SU-DHL-6 (cell line): ENCODE results near the gene MARK3.
A peak's percentile ranks its signal among the peaks of the same experiment; 100 is the strongest.
"Not testable (repeated sequence)": the region's sequence is repeated elsewhere in the genome, so short reads cannot be mapped to it uniquely, and the experiment has no call there.

Experiments used
- H2AFZ ChIP-seq: fragments of 200-600 bp; sonication (generic); 2 replicates; pipeline ENCODE4 v1.6.1; 2014; ENCODE audit warnings: low read depth, mild to moderate bottlenecking, moderate library complexity, mixed read lengths, antibody characterized with exemption, low read length; ENCODE audit not compliant: severe bottlenecking
- H3F3A ChIP-seq: fragments of 200-600 bp; shearing (Covaris generic); 2 replicates; pipeline ENCODE4 v1.6.0; 2016; ENCODE audit warnings: antibody characterized with exemption, mild to moderate bottlenecking; ENCODE audit not compliant: insufficient read depth
- H3K27ac ChIP-seq: fragments of 200-600 bp; sonication (generic); 2 replicates; pipeline ENCODE4 v1.5.1; 2016; ENCODE audit warnings: low read depth, mild to moderate bottlenecking, low read length, moderate library complexity, mixed read lengths
- H3K27me3 ChIP-seq: fragments of 200-600 bp; sonication (generic), shearing (Covaris generic); 2 replicates; pipeline ENCODE4 v1.6.0; 2014; ENCODE audit warnings: mild to moderate bottlenecking, low read length
- H3K36me3 ChIP-seq: fragments of 200-600 bp; sonication (generic); 2 replicates; pipeline ENCODE4 v1.6.1; 2014; ENCODE audit warnings: mild to moderate bottlenecking, low read length, mixed read lengths
- H3K4me2 ChIP-seq: fragments of 300-600, 200-600 bp; shearing (Covaris generic), sonication (generic); 2 replicates; pipeline ENCODE4 v1.6.0; 2014; ENCODE audit warnings: low read length, low read depth, mild to moderate bottlenecking; ENCODE audit not compliant: poor library complexity, severe bottlenecking
- H3K4me3 ChIP-seq: fragments of 200-600 bp; sonication (generic); 2 replicates; pipeline ENCODE4 v1.5.1; 2014; ENCODE audit warnings: antibody characterized with exemption, low read length, mild to moderate bottlenecking, mixed read lengths; ENCODE audit not compliant: insufficient read depth, poor library complexity, severe bottlenecking
- H3K79me2 ChIP-seq: fragments of 200-600 bp; sonication (generic); 2 replicates; pipeline ENCODE4 v1.6.1; 2014; ENCODE audit warnings: mild to moderate bottlenecking, low read length, moderate library complexity; ENCODE audit not compliant: insufficient read depth
- H3K9ac ChIP-seq: fragments of 200-600 bp; sonication (generic); 2 replicates; pipeline ENCODE4 v1.7.0; 2014; ENCODE audit warnings: mild to moderate bottlenecking, low read length
- H3K9me2 ChIP-seq: fragments of 200-600 bp; sonication (generic); replicated peaks from 2 replicates; pipeline ENCODE4 v1.6.1; 2014; ENCODE audit warnings: low read length; ENCODE audit not compliant: insufficient read depth
- H3K9me3 ChIP-seq: fragments of 200-600 bp; sonication (generic); 2 replicates; pipeline ENCODE4 v1.6.1; 2014; ENCODE audit warnings: low read length, mixed read lengths; ENCODE audit not compliant: insufficient read depth
- H4K20me1 ChIP-seq: fragments of 200-600 bp; sonication (generic); 2 replicates; pipeline ENCODE4 v1.6.1; 2014; ENCODE audit warnings: low read depth, mild to moderate bottlenecking, antibody characterized with exemption, low read length, moderate library complexity, mixed read lengths
- CTCF ChIP-seq: fragments of 200-600 bp; sonication (generic); IDR thresholded peaks from one replicate; pipeline ENCODE4 v1.5.1; 2017; ENCODE audit warnings: antibody characterized with exemption, mild to moderate bottlenecking, low read length, moderate library complexity; ENCODE audit not compliant: insufficient read depth, poor library complexity, severe bottlenecking
- EZH2phosphoT487 ChIP-seq: fragments of 200-600 bp; sonication (generic), shearing (Covaris generic); conservative IDR thresholded peaks from 2 replicates; pipeline ENCODE4 v1.6.1; 2018; ENCODE audit warnings: mild to moderate bottlenecking, antibody characterized with exemption, low read length, moderate library complexity, mixed read lengths

Gene MARK3

GRCh38 chr14:103353362-103353761 lies 31.9 kb upstream of the MARK3 start:
- H3K9me2 ChIP-seq, result no peaks in the 10 kb centered on the region
- H4K20me1 ChIP-seq, result no peaks in the 10 kb centered on the region
- H3K79me2 ChIP-seq, result no peaks in the 10 kb centered on the region
- H3K36me3 ChIP-seq, result no peaks in the 10 kb centered on the region
- no peaks in the 10 kb centered on the region for H3K27me3 ChIP-seq
- TF ChIP-seq EZH2phosphoT487, result no peak
- TF ChIP-seq CTCF, result no peak
- H3K27ac ChIP-seq, result no peak overlapping the region
- no peak overlapping the region for H3K4me3 ChIP-seq
- H3K9ac ChIP-seq, result no peak overlapping the region
- no peak overlapping the region for H3K4me2 ChIP-seq
- no peak overlapping the region for H2AFZ ChIP-seq
- no peaks in the 10 kb centered on the region for H3K9me3 ChIP-seq
- no peaks in the 10 kb centered on the region for H3F3A ChIP-seq

- no peaks in the 10 kb centered on the region for H3F3A ChIP-seq
- no peaks in the 10 kb centered on the region for H3K9me3 ChIP-seq
- H3K36me3 ChIP-seq, result no peaks in the 10 kb centered on the region
- H3K27ac ChIP-seq, result no peak overlapping the region
- no peaks in the 10 kb centered on the region for H3K9me2 ChIP-seq
- H2AFZ ChIP-seq, result no peak overlapping the region
- no peak overlapping the region for H3K4me3 ChIP-seq
- no peak overlapping the region for H3K4me2 ChIP-seq
- TF ChIP-seq EZH2phosphoT487, result no peak
- TF ChIP-seq CTCF, result no peak
- no peaks in the 10 kb centered on the region for H4K20me1 ChIP-seq
- no peaks in the 10 kb centered on the region for H3K79me2 ChIP-seq
- H3K9ac ChIP-seq, result no peak overlapping the region
- H3K27me3 ChIP-seq, result no peaks in the 10 kb centered on the region
Observed at GRCh38 chr14:103354141-103354540, 31.1 kb upstream of the MARK3 start.

DNA sequence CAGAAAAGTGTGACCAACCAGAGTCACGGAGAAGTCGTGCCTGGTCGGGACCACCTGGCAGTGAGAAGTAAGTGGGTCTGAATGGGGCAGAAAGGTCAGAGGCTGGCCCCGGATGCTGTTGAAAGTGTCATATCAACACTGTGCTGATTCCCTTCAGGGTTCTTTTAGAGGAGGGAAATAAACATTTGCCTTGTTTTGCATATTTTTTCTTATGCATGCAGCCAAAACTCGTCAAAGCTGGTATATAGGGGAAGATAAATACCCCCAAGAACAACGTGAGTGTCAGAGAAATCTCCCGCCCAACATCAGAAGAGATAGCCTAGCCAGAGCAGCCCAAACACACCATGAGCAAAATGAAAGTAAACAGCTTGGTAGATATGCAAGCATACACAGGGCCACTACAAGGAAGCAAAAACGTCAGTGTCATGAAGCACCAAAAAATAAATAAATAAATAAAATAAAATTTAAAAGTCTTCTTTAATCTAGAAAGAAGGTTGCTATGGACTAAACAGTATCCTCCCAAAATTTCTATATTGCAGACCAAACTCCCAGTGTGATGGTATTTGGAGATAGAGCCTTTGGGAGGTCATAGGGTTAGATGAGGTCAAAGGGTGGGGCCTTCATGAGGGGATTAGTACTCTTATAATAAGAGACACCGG lies 29.1 kb upstream of the MARK3 start:
- Histone ChIP-seq H3K4me2 (peak overlapping the region; percentile 10), H3K79me2 (no peaks in the 10 kb centered on the region), H3K9me2 (no peaks in the 10 kb centered on the region), H3K27ac (no peak overlapping the region), H2AFZ (no peak overlapping the region), H3K9me3 (no peaks in the 10 kb centered on the region; the same call in 1 of the 2 replicates), H3K27me3 (no peaks in the 10 kb centered on the region), H3F3A (no peaks in the 10 kb centered on the region), H3K4me3 (no peak overlapping the region), H3K9ac (no peak overlapping the region), H3K36me3 (no peaks in the 10 kb centered on the region), H4K20me1 (no peaks in the 10 kb centered on the region)
- no peak for TF ChIP-seq EZH2phosphoT487
- no peak for TF ChIP-seq CTCF

- H3K4me3 ChIP-seq, H3K79me2 ChIP-seq, H3K9me2 ChIP-seq, H3F3A ChIP-seq, H3K36me3 ChIP-seq, H3K9me3 ChIP-seq, H3K27ac ChIP-seq, H2AFZ ChIP-seq, H3K27me3 ChIP-seq, H4K20me1 ChIP-seq, H3K4me2 ChIP-seq, H3K9ac ChIP-seq: not testable (repeated sequence)
Observed at GRCh38 chr14:103357552-103357951, 27.7 kb upstream of the MARK3 start.
